HepG2 (cell line): ENCODE data around the gene RERE. TPM values are rescaled to one million over a fixed set of nuclear protein-coding genes. Genes with fewer than 3 reads are reported as not detected.
A peak's percentile ranks its signal among the peaks of the same experiment; 100 is the strongest.

Experiments used
- CC2D1A ChIP-seq: sonication (generic); formaldehyde crosslinking; IDR thresholded peaks from 2 replicates; pipeline ENCODE4 v1.8.1; 2023; ENCODE audit warnings: mild to moderate bottlenecking, missing genetic modification reagents
- CTCF ChIP-seq: sonication (generic); formaldehyde crosslinking; IDR thresholded peaks from 2 replicates; pipeline ENCODE4 v1.5.0; 2020; ENCODE audit warnings: mild to moderate bottlenecking, missing genetic modification reagents, moderate library complexity
- KAT7 ChIP-seq: IDR thresholded peaks from 2 replicates; pipeline ENCODE4 v1.6.1; 2018; ENCODE audit warnings: borderline replicate concordance, missing compliant biosample characterization
- MLX ChIP-seq: IDR thresholded peaks from 2 replicates; pipeline ENCODE4 v1.6.1; 2016
- NAIF1 ChIP-seq: sonication (generic); formaldehyde crosslinking; IDR thresholded peaks from 2 replicates; pipeline ENCODE4 v1.5.0; 2020; ENCODE audit warnings: mild to moderate bottlenecking, missing genetic modification reagents, borderline replicate concordance
- NCOA1 ChIP-seq: sonication (generic); formaldehyde crosslinking; IDR thresholded peaks from 2 replicates; pipeline ENCODE4 v1.9.0; 2021; ENCODE audit warnings: missing genetic modification reagents
- PPARG ChIP-seq: conservative IDR thresholded peaks from 2 replicates; pipeline ENCODE4 v1.6.1; 2016; ENCODE audit warnings: missing biosample characterization, missing genetic modification reagents
- RNF219 ChIP-seq: sonication (generic); formaldehyde crosslinking; IDR thresholded peaks from 2 replicates; pipeline ENCODE4 v1.5.0; 2020; ENCODE audit warnings: mild to moderate bottlenecking, missing genetic modification reagents
- SIN3A ChIP-seq: IDR thresholded peaks from 2 replicates; pipeline ENCODE4 v1.6.1; 2011; ENCODE audit warnings: low read depth, mild to moderate bottlenecking, control low read depth, low read length, borderline replicate concordance
- SP1 ChIP-seq, 2 experiments: fragments of 450-650 bp in 1 of 2; sonication (generic) in 1 of 2; formaldehyde crosslinking in 1 of 2; IDR thresholded peaks; 2 replicates each; pipeline versions ENCODE4 v1.4.0 to v1.6.1; 2016 to 2020; ENCODE audit warnings: missing genetic modification reagents in 1 of 2
- THAP8 ChIP-seq: sonication (generic); formaldehyde crosslinking; IDR thresholded peaks from 2 replicates; pipeline ENCODE4 v1.5.1; 2020; ENCODE audit warnings: missing genetic modification reagents, mild to moderate bottlenecking, borderline replicate concordance
- XBP1 ChIP-seq: sonication (generic); formaldehyde crosslinking; IDR thresholded peaks from 2 replicates; pipeline ENCODE4 v1.5.0; 2020; ENCODE audit warnings: missing genetic modification reagents
- ZFP82 ChIP-seq: sonication (generic); formaldehyde crosslinking; IDR thresholded peaks from 2 replicates; pipeline ENCODE4 v1.5.1; 2020; ENCODE audit warnings: mild to moderate bottlenecking, missing genetic modification reagents, borderline replicate concordance
- ZNF605 ChIP-seq: sonication (generic); formaldehyde crosslinking; IDR thresholded peaks from 2 replicates; pipeline ENCODE4 v1.8.0; 2022; ENCODE audit warnings: mild to moderate bottlenecking, missing genetic modification reagents
- polyA plus RNA-seq, 8 experiments: library from polyadenylated mRNA; depleted of rRNA in 3 of 8; stranded (reverse) in 7 of 8; unstranded in 1 of 8; fragments of >200 nt; fragmentation: Illumina TruSeq in 4 of 8; extraction: Trizol in 4 of 8; gene quantifications; 2 replicates each; pipeline versions ENCODE4 v1.2.1 to v1.2.3, GENCODE V29; 2011 to 2016; ENCODE audit warnings: low read depth in 4 of 8, missing spikeins in 1 of 8, mixed read lengths in 1 of 8; ENCODE audit not compliant: insufficient read depth in 1 of 8
- total RNA-seq, 5 experiments: library from RNA; depleted of rRNA; stranded (reverse); fragments of >200 nt; fragmentation: Illumina TruSeq; extraction: Trizol; gene quantifications; 2 replicates each; pipeline ENCODE4 v1.2.3, GENCODE V29; 2016; ENCODE audit warnings: low read depth in 1 of 5
- TF ChIP-seq, protein P1 (sequence below): sonication (generic); formaldehyde crosslinking; IDR thresholded peaks from 2 replicates; pipeline ENCODE4 v1.4.0; 2020; ENCODE audit warnings: low read depth, missing genetic modification reagents
- TF ChIP-seq, protein P2 (sequence below): sonication (generic); formaldehyde crosslinking; IDR thresholded peaks from 2 replicates; pipeline ENCODE4 v1.9.0; 2022; ENCODE audit warnings: missing genetic modification reagents, mild to moderate bottlenecking, borderline replicate concordance

RERE gene
- total and polyA plus RNA-seq, 2 of the 13 experiments (the other 11 are each of a cell fraction or from before 2014, with no cell fraction given), result 18.3 to 21.9 TPM

GRCh38 chr1:8314346-8315280 lies 502.8 kb downstream of the RERE start (continued):
- TF ChIP-seq ZFP82 (CRISPR knock-in tag) (no peak), RNF219 (CRISPR knock-in tag) (no peak), NCOA1 (CRISPR knock-in tag) (no peak), THAP8 (CRISPR knock-in tag) (no peak), XBP1 (no peak), KAT7 (CRISPR knock-in tag) (peak; percentile 61; the same call in 1 of the 2 replicates), SIN3A (no peak), CTCF (CRISPR knock-in tag) (peak; percentile 99), PPARG (CRISPR knock-in tag) (peak; percentile 42; the same call in 1 of the 2 replicates), MLX (CRISPR knock-in tag) (no peak), ZNF605 (CRISPR knock-in tag) (no peak), NAIF1 (CRISPR knock-in tag) (0 out of 2 replicates have a peak, but pooled peaks have one; percentile 18), SP1 (IDR thresholded peaks at IDR 0.05) (no peak), SP1 (CRISPR knock-in tag; IDR thresholded peaks at IDR 0.05) (0 out of 2 replicates have a peak, but pooled peaks have one; percentile 35), CC2D1A (no peak)
- TF ChIP-seq, protein P1, sequence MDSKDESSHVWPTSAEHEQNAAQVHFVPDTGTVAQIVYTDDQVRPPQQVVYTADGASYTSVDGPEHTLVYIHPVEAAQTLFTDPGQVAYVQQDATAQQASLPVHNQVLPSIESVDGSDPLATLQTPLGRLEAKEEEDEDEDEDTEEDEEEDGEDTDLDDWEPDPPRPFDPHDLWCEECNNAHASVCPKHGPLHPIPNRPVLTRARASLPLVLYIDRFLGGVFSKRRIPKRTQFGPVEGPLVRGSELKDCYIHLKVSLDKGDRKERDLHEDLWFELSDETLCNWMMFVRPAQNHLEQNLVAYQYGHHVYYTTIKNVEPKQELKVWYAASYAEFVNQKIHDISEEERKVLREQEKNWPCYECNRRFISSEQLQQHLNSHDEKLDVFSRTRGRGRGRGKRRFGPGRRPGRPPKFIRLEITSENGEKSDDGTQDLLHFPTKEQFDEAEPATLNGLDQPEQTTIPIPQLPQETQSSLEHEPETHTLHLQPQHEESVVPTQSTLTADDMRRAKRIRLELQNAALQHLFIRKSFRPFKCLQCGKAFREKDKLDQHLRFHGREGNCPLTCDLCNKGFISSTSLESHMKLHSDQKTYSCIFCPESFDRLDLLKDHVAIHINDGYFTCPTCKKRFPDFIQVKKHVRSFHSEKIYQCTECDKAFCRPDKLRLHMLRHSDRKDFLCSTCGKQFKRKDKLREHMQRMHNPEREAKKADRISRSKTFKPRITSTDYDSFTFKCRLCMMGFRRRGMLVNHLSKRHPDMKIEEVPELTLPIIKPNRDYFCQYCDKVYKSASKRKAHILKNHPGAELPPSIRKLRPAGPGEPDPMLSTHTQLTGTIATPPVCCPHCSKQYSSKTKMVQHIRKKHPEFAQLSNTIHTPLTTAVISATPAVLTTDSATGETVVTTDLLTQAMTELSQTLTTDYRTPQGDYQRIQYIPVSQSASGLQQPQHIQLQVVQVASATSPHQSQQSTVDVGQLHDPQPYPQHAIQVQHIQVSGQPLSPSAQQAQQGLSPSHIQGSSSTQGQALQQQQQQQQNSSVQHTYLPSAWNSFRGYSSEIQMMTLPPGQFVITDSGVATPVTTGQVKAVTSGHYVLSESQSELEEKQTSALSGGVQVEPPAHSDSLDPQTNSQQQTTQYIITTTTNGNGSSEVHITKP (CRISPR knock-in tag), result peak; percentile 57; the same call in 1 of the 2 replicates
- TF ChIP-seq, protein P2, sequence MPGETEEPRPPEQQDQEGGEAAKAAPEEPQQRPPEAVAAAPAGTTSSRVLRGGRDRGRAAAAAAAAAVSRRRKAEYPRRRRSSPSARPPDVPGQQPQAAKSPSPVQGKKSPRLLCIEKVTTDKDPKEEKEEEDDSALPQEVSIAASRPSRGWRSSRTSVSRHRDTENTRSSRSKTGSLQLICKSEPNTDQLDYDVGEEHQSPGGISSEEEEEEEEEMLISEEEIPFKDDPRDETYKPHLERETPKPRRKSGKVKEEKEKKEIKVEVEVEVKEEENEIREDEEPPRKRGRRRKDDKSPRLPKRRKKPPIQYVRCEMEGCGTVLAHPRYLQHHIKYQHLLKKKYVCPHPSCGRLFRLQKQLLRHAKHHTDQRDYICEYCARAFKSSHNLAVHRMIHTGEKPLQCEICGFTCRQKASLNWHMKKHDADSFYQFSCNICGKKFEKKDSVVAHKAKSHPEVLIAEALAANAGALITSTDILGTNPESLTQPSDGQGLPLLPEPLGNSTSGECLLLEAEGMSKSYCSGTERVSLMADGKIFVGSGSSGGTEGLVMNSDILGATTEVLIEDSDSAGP (CRISPR knock-in tag), result peak; percentile 11; the same call in 1 of the 2 replicates
